Measurements from ENCODE around the gene BRINP2.

Gene BRINP2

GRCh38 chr1:177131723-177132122 lies 39.0 kb upstream of the BRINP2 start:
- no peak overlapping the region for H3K4me3 ChIP-seq (ENCODE audit: low read length)

GRCh38 chr1:177132141-177132540 lies 38.6 kb upstream of the BRINP2 start:
- TF ChIP-seq CTCF (conservative IDR thresholded peaks at IDR 0.05; ENCODE audit: low read length): no peak
- no peak for DNase-seq (ENCODE audit: low read depth)
- no peak overlapping the region for H3K4me3 ChIP-seq (ENCODE audit: low read length)

More at GRCh38 chr1:177131723-177132122, 39.0 kb upstream of the BRINP2 start:
- DNase-seq (ENCODE audit: low read depth): no peak
- no peak for TF ChIP-seq CTCF (conservative IDR thresholded peaks at IDR 0.05; ENCODE audit: low read length)

- TF ChIP-seq CTCF (conservative IDR thresholded peaks at IDR 0.05; ENCODE audit: low read length): no peak
- DNase-seq (ENCODE audit: low read depth): peak; percentile 2
These were observed 36.7 kb upstream of the BRINP2 start for GRCh38 chr1:177133977-177134538.

GRCh38 chr1:177135250-177135649 lies 35.5 kb upstream of the BRINP2 start:
- DNase-seq (ENCODE audit: low read depth): no peak
- H3K4me3 ChIP-seq (ENCODE audit: low read length): no peak overlapping the region
- no peak for TF ChIP-seq CTCF (conservative IDR thresholded peaks at IDR 0.05; ENCODE audit: low read length)

More at GRCh38 chr1:177133977-177134538, 36.7 kb upstream of the BRINP2 start:
- no peak overlapping the region for H3K4me3 ChIP-seq (ENCODE audit: low read length)

- TF ChIP-seq CTCF (conservative IDR thresholded peaks at IDR 0.05; ENCODE audit: low read length): no peak
- no peak overlapping the region for H3K4me3 ChIP-seq (ENCODE audit: low read length)
- DNase-seq (ENCODE audit: low read depth): no peak
These were observed 32.9 kb upstream of the BRINP2 start for GRCh38 chr1:177137814-177138213.

- TF ChIP-seq CTCF (conservative IDR thresholded peaks at IDR 0.05; ENCODE audit: low read length): no peak
- no peak for DNase-seq (ENCODE audit: low read depth)
- H3K4me3 ChIP-seq (ENCODE audit: low read length): no peak overlapping the region
These were observed 32.4 kb upstream of the BRINP2 start for GRCh38 chr1:177138347-177138746.

- TF ChIP-seq CTCF (conservative IDR thresholded peaks at IDR 0.05; ENCODE audit: low read length): no peak
- no peak for DNase-seq (ENCODE audit: low read depth)
- no peak overlapping the region for H3K4me3 ChIP-seq (ENCODE audit: low read length)
These were observed 28.7 kb upstream of the BRINP2 start for GRCh38 chr1:177142010-177142409.
